K562 (cell line): Measurements from ENCODE around the gene FUZ. TPM values are rescaled to one million over a fixed set of nuclear protein-coding genes. Genes with fewer than 3 reads are reported as not detected.

Experiments used
- CCNT2 ChIP-seq: IDR thresholded peaks from 2 replicates; pipeline ENCODE4 v1.6.1; 2011; ENCODE audit warnings: borderline replicate concordance, low read depth, mild to moderate bottlenecking, moderate library complexity, mixed read lengths, low read length; ENCODE audit not compliant: insufficient read length; ENCODE audit errors: extremely low read depth
- COPS2 ChIP-seq: fragments of 450-650 bp; conservative IDR thresholded peaks from 2 replicates; pipeline ENCODE4 v1.6.1; 2016; ENCODE audit warnings: mild to moderate bottlenecking, moderate library complexity
- CREM ChIP-seq: IDR thresholded peaks from 2 replicates; pipeline ENCODE4 v1.6.1; 2014; ENCODE audit warnings: antibody characterized with exemption, low read depth
- FOSL1 ChIP-seq: fragments of 200-800 bp; sonication (Bioruptor generic); conservative IDR thresholded peaks from 2 replicates; pipeline ENCODE4 v1.6.1; 2016; ENCODE audit warnings: missing genetic modification characterization, missing compliant biosample characterization
- HDAC3 ChIP-seq: fragments of 450-650 bp; IDR thresholded peaks from 2 replicates; pipeline ENCODE4 v1.6.1; 2018; ENCODE audit warnings: borderline replicate concordance, mild to moderate bottlenecking, moderate library complexity; ENCODE audit not compliant: partially characterized antibody
- HDAC8 ChIP-seq: fragments of 450-650 bp; IDR thresholded peaks from 2 replicates; pipeline ENCODE4 v1.6.1; 2016; ENCODE audit warnings: mild to moderate bottlenecking, missing genetic modification characterization, moderate library complexity, missing compliant biosample characterization
- HMGN3 ChIP-seq: IDR thresholded peaks from 2 replicates; pipeline ENCODE4 v1.6.1; 2011; ENCODE audit warnings: borderline replicate concordance, low read depth, mild to moderate bottlenecking, mixed read lengths, low read length; ENCODE audit not compliant: insufficient read length; ENCODE audit errors: extremely low read depth
- MAFK ChIP-seq: IDR thresholded peaks from 2 replicates; pipeline ENCODE4 v1.6.1; 2011; ENCODE audit warnings: low read length, improper control_type of control experiment
- MTA1 ChIP-seq: fragments of 450-650 bp; IDR thresholded peaks from 2 replicates; pipeline ENCODE4 v1.6.1; 2017; ENCODE audit warnings: borderline replicate concordance
- MTA3 ChIP-seq: fragments of 450-650 bp; formaldehyde crosslinking; IDR thresholded peaks from 2 replicates; pipeline ENCODE4 v1.6.1; 2017; ENCODE audit warnings: mild to moderate bottlenecking, borderline replicate concordance
- NBN ChIP-seq: fragments of 450-650 bp; IDR thresholded peaks from 2 replicates; pipeline ENCODE4 v1.6.1; 2016; ENCODE audit warnings: low read depth, mild to moderate bottlenecking
- NFIC ChIP-seq: fragments of 450-650 bp; IDR thresholded peaks from 2 replicates; pipeline ENCODE4 v1.6.1; 2017; ENCODE audit warnings: mild to moderate bottlenecking, inconsistent platforms
- NR4A1 ChIP-seq, 2 experiments: fragments of 250-450 bp in 1 of 2; fragments of 450-650 bp in 1 of 2; sonication (Bioruptor Pico) in 1 of 2; IDR thresholded peaks; 2 replicates each; pipeline versions ENCODE4 v1.4.0 to v1.6.1; 2016 to 2020; ENCODE audit warnings: mild to moderate bottlenecking in 2 of 2, missing compliant biosample characterization in 1 of 2, missing genetic modification characterization in 1 of 2, moderate library complexity in 1 of 2
- POLR2A ChIP-seq: fragments of 450-650 bp; conservative IDR thresholded peaks from 2 replicates; pipeline ENCODE4 v1.6.1; 2016
- RBM22 ChIP-seq: fragments of 200-400 bp; formaldehyde crosslinking; IDR thresholded peaks from 2 replicates; pipeline ENCODE4 v1.6.1; 2018; ENCODE audit warnings: low read length, low read depth; ENCODE audit not compliant: poor library complexity, severe bottlenecking
- RCOR1 ChIP-seq, 2 experiments: IDR thresholded peaks; 2 replicates each; pipeline ENCODE4 v1.6.1; 2012; ENCODE audit warnings: low read depth in 2 of 2, low read length in 2 of 2, borderline replicate concordance in 1 of 2, improper control_type of control experiment in 1 of 2
- THAP12 ChIP-seq: fragments of 250-450 bp; sonication (Bioruptor Pico); IDR thresholded peaks from 2 replicates; pipeline ENCODE4 v1.9.0; 2021; ENCODE audit warnings: mild to moderate bottlenecking, inconsistent platforms
- YY1 ChIP-seq, 3 experiments: IDR thresholded peaks; 2 replicates each; pipeline ENCODE4 v1.6.1; 2011; ENCODE audit warnings: low read length in 2 of 3, mild to moderate bottlenecking in 2 of 3, moderate library complexity in 2 of 3, borderline replicate concordance in 1 of 3, control low read depth in 1 of 3, low read depth in 1 of 3; ENCODE audit not compliant: insufficient read depth in 3 of 3, insufficient replicate concordance in 2 of 3, control insufficient read depth in 1 of 3, insufficient read length in 1 of 3; ENCODE audit errors: extremely low read depth in 1 of 3
- ZFX ChIP-seq: sonication (generic); formaldehyde crosslinking; IDR thresholded peaks from 2 replicates; pipeline ENCODE4 v1.8.0; 2022; ENCODE audit warnings: mild to moderate bottlenecking, missing genetic modification reagents, moderate library complexity
- ZNF263 ChIP-seq: sonication (generic); formaldehyde crosslinking; IDR thresholded peaks from 2 replicates; pipeline ENCODE4 v1.8.0; 2022; ENCODE audit warnings: mild to moderate bottlenecking, missing genetic modification reagents, borderline replicate concordance
- polyA plus RNA-seq, 8 experiments: library from polyadenylated mRNA; depleted of rRNA in 4 of 8; stranded (reverse) in 5 of 8; unstranded in 3 of 8; fragments of >200 nt; fragmentation: Nextera tagmentation in 2 of 8; fragmentation: Illumina TruSeq in 1 of 8; extraction: Ambion mirVana in 2 of 8; extraction: Trizol in 1 of 8; gene quantifications; 2 replicates each; pipeline versions ENCODE4 v1.2.1 to v1.2.3, GENCODE V29; 2011 to 2014; ENCODE audit warnings: inconsistent platforms in 1 of 8, missing spikeins in 1 of 8
- total RNA-seq, 7 experiments: library from RNA; depleted of rRNA in 6 of 7; stranded (reverse); fragments of >200 nt in 6 of 7; fragmentation: Illumina TruSeq in 2 of 7; extraction: Trizol in 2 of 7; gene quantifications; 2 replicates each; pipeline versions ENCODE4 v1.2.1 to v1.2.3, GENCODE V29; 2011 to 2021; ENCODE audit warnings: low replicate concordance in 1 of 7
- TF ChIP-seq, protein P1 (sequence below): fragments of 450-650 bp; IDR thresholded peaks from one replicate; pipeline ENCODE4 v1.6.1; 2018; ENCODE audit warnings: mild to moderate bottlenecking, moderate library complexity; ENCODE audit not compliant: partially characterized antibody

Gene FUZ
- total and polyA plus RNA-seq, 9 of the 15 experiments (the other 6 are each of a cell fraction or from before 2014, with no cell fraction given) = 0.17 to 7.6 (median 3.6) TPM; not detected in 1

DNA sequence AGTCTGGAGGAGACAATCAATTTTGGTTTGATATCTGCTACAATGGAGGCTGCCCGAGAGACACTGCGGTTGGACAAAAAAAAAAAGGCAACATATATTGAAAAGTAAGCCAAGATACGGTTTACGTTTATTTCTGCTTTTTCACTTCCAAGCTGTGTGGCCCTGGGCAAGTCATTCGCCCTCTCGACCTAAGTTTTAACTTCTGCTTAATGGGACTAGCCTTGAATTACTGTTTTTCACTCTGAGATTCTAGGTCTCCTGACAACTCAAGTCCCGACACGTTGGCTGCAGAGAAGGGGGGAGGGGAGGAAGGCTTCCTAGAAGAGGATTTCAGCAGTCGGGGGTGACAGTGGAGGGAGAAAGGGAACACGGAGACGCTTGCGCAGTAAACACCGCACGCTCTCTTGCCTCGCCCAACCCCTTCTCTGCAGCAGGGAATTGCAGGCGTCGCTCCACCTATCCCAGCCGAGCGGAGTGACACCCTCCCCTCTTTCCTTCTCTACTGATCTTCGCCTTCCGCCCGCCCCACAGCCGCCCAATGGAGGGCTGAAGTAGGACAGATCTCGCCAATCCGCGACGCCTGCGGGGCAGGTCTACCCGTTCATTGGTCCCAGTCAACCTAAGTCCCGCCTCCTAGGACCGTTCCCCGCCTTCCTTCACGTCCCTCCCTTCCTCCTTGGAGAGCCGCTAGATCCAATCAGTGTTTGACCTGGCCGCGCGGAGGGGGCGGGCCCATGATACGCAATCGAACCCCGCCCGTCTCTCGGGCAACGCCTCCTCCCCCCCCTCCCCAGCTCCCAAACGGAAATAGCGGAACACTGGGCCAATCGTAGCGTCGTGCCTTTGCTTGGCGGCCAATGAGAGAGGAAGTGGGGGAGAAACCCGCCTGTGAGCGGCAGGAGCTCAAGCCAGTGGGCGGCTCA lies 46.8 kb downstream of the FUZ start (continued):
- 0 out of 2 replicates have a peak, but pooled peaks have one; percentile 24 for TF ChIP-seq MTA1
- no peak for TF ChIP-seq HDAC3
- no peak for TF ChIP-seq RBM22
- peak in 1 of 2 experiments; percentile 46; a peak in 2 of 4 replicates for TF ChIP-seq RCOR1 (IDR thresholded peaks at IDR 0.05; ENCODE audit: borderline replicate concordance in 1 of 2, low read depth in 2 of 2, low read length in 2 of 2)
- TF ChIP-seq HDAC8 (tag) = no peak
- TF ChIP-seq HMGN3 = peak; percentile 20
- TF ChIP-seq, protein P1, sequence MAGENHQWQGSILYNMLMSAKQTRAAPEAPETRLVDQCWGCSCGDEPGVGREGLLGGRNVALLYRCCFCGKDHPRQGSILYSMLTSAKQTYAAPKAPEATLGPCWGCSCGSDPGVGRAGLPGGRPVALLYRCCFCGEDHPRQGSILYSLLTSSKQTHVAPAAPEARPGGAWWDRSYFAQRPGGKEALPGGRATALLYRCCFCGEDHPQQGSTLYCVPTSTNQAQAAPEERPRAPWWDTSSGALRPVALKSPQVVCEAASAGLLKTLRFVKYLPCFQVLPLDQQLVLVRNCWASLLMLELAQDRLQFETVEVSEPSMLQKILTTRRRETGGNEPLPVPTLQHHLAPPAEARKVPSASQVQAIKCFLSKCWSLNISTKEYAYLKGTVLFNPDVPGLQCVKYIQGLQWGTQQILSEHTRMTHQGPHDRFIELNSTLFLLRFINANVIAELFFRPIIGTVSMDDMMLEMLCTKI = no peak
- TF ChIP-seq NBN = peak; percentile 36
- TF ChIP-seq MTA3 = peak; percentile 72; the same call in 1 of the 2 replicates
- TF ChIP-seq THAP12 = 0 out of 2 replicates have a peak, but pooled peaks have one; percentile 45
- TF ChIP-seq NFIC = no peak
- TF ChIP-seq FOSL1 = no peak
- no peak for TF ChIP-seq NR4A1 (CRISPR knock-in tag; IDR thresholded peaks at IDR 0.05)
- TF ChIP-seq NR4A1 (tag; IDR thresholded peaks at IDR 0.05) = no peak
- 0 out of 2 replicates have a peak, but pooled peaks have one; percentile 33 for TF ChIP-seq ZFX (CRISPR knock-in tag)
- TF ChIP-seq POLR2A = peak; percentile 89
- TF ChIP-seq YY1 (IDR thresholded peaks at IDR 0.05; ENCODE audit: borderline replicate concordance in 1 of 3, control insufficient read depth in 1 of 3, extremely low read depth in 1 of 3, insufficient read depth in 3 of 3, insufficient read length in 1 of 3, insufficient replicate concordance in 2 of 3, low read depth in 1 of 3, low read length in 2 of 3) = peak in 1 of 3 experiments; percentile 19
- TF ChIP-seq MAFK = 0 out of 2 replicates have a peak, but pooled peaks have one; percentile 14
- TF ChIP-seq COPS2 = no peak
- TF ChIP-seq CCNT2 = peak; percentile 51
- peak; percentile 82; the same call in 1 of the 2 replicates for TF ChIP-seq CREM
- peak; percentile 69; the same call in 1 of the 2 replicates for TF ChIP-seq ZNF263
